ENCODE results near the gene KLHL5. TPM values are rescaled to one million over a fixed set of nuclear protein-coding genes. Genes with fewer than 3 reads are reported as not detected.
A peak's percentile ranks its signal among the peaks of the same experiment; 100 is the strongest.

The KLHL5 gene
- total and polyA plus RNA-seq, 4 donors: 14.2 to 65.4 (median 25.6) TPM

GRCh38 chr4:39103291-39103690, 41.3 kb downstream of the KLHL5 start:
- H3K9ac ChIP-seq (ENCODE audit: low read depth in 1 of 2, low read length in 2 of 2): no peak overlapping the region
- no peak for DNase-seq (ENCODE audit: low spot score)
- no peak overlapping the region for H3K27ac ChIP-seq (ENCODE audit: low read depth in 1 of 2, low read length in 2 of 2)
- H3K9me3 ChIP-seq (ENCODE audit: control insufficient read depth in 4 of 4, low read length in 3 of 4): no peaks in the 10 kb centered on the region
- peak in 1 of 2 donors; percentile 17 for TF ChIP-seq RAD21 (IDR thresholded peaks at IDR 0.05)
- TF ChIP-seq CTCF (IDR thresholded peaks at IDR 0.05; ENCODE audit: low read depth, low read length, missing input control): no peak
- peaks cover 0 to 15% (median 12%) of the 10 kb centered on the region in 4 donors for H3K36me3 ChIP-seq (ENCODE audit: control insufficient read depth in 4 of 4, insufficient read depth in 3 of 4, low read depth in 1 of 4, low read length in 3 of 4)
- H3K27me3 ChIP-seq (ENCODE audit: control insufficient read depth in 4 of 4, insufficient read depth in 4 of 4, low read length in 3 of 4): no peaks in the 10 kb centered on the region
- H3K4me1 ChIP-seq (ENCODE audit: control insufficient read depth in 4 of 4, insufficient read depth in 4 of 4, low read length in 3 of 4): no peaks in the 10 kb centered on the region
- no peak overlapping the region for H3K4me3 ChIP-seq (ENCODE audit: low read depth in 1 of 3, low read length in 3 of 3)
- WGBS: 97% methylated on average over 6 of the region's 6 CpGs

- DNase-seq (ENCODE audit: low spot score): no peak
- no peak overlapping the region for H3K4me3 ChIP-seq (ENCODE audit: low read depth in 1 of 3, low read length in 3 of 3)
- no peak overlapping the region for H3K9ac ChIP-seq (ENCODE audit: low read depth in 1 of 2, low read length in 2 of 2)
- WGBS: 93% methylated on average over 2 of the region's 2 CpGs
- H3K4me1 ChIP-seq (ENCODE audit: control insufficient read depth in 4 of 4, insufficient read depth in 4 of 4, low read length in 3 of 4): no peaks in the 10 kb centered on the region
- no peaks in the 10 kb centered on the region for H3K27me3 ChIP-seq (ENCODE audit: control insufficient read depth in 4 of 4, insufficient read depth in 4 of 4, low read length in 3 of 4)
- TF ChIP-seq YY1 (IDR thresholded peaks at IDR 0.05) (no peak), REST (IDR thresholded peaks at IDR 0.05) (no peak), FOXA2 (IDR thresholded peaks at IDR 0.05) (no peak), NR2F2 (IDR thresholded peaks at IDR 0.05) (no peak), ATF3 (IDR thresholded peaks at IDR 0.05) (no peak), FOXA1 (IDR thresholded peaks at IDR 0.05) (no peak), HNF4A (conservative IDR thresholded peaks at IDR 0.05) (no peak), TAF1 (conservative IDR thresholded peaks at IDR 0.05) (no peak), HNF4G (IDR thresholded peaks at IDR 0.05) (no peak), MAX (IDR thresholded peaks at IDR 0.05) (no peak), EGR1 (IDR thresholded peaks at IDR 0.05; ENCODE audit: low read depth in 2 of 2) (no peak), JUND (IDR thresholded peaks at IDR 0.05) (no peak), RXRA (IDR thresholded peaks at IDR 0.05) (no peak), ZBTB33 (IDR thresholded peaks at IDR 0.05) (no peak), CTCF (IDR thresholded peaks at IDR 0.05; ENCODE audit: low read depth, low read length, missing input control) (no peak), SP1 (IDR thresholded peaks at IDR 0.05) (no peak)
- H3K36me3 ChIP-seq (ENCODE audit: control insufficient read depth in 4 of 4, insufficient read depth in 3 of 4, low read depth in 1 of 4, low read length in 3 of 4): peaks cover 0 to 15% (median 12%) of the 10 kb centered on the region in 4 donors
- no peaks in the 10 kb centered on the region for H3K9me3 ChIP-seq (ENCODE audit: control insufficient read depth in 4 of 4, low read length in 3 of 4)
- H3K27ac ChIP-seq (ENCODE audit: low read depth in 1 of 2, low read length in 2 of 2): no peak overlapping the region
These were observed 42.2 kb downstream of the KLHL5 start for GRCh38 chr4:39104255-39104654.
